ENCODE results near the gene TANC1.

TANC1 gene

GRCh38 chr2:159088906-159089305, 120.5 kb downstream of the TANC1 start:
- TF ChIP-seq TAF1 (IDR thresholded peaks at IDR 0.05; ENCODE audit: borderline replicate concordance, insufficient read depth, low read length) (no peak), POLR2AphosphoS5 (IDR thresholded peaks at IDR 0.05; ENCODE audit: low read depth, low read length) (no peak), SIN3A (IDR thresholded peaks at IDR 0.05; ENCODE audit: borderline replicate concordance, insufficient read depth, low read length) (no peak)
- TF ChIP-seq, protein P1, sequence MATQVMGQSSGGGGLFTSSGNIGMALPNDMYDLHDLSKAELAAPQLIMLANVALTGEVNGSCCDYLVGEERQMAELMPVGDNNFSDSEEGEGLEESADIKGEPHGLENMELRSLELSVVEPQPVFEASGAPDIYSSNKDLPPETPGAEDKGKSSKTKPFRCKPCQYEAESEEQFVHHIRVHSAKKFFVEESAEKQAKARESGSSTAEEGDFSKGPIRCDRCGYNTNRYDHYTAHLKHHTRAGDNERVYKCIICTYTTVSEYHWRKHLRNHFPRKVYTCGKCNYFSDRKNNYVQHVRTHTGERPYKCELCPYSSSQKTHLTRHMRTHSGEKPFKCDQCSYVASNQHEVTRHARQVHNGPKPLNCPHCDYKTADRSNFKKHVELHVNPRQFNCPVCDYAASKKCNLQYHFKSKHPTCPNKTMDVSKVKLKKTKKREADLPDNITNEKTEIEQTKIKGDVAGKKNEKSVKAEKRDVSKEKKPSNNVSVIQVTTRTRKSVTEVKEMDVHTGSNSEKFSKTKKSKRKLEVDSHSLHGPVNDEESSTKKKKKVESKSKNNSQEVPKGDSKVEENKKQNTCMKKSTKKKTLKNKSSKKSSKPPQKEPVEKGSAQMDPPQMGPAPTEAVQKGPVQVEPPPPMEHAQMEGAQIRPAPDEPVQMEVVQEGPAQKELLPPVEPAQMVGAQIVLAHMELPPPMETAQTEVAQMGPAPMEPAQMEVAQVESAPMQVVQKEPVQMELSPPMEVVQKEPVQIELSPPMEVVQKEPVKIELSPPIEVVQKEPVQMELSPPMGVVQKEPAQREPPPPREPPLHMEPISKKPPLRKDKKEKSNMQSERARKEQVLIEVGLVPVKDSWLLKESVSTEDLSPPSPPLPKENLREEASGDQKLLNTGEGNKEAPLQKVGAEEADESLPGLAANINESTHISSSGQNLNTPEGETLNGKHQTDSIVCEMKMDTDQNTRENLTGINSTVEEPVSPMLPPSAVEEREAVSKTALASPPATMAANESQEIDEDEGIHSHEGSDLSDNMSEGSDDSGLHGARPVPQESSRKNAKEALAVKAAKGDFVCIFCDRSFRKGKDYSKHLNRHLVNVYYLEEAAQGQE (IDR thresholded peaks at IDR 0.05; ENCODE audit: insufficient read depth in 1 of 2, low read depth in 2 of 2, low read length in 2 of 2) = no peak

DNA sequence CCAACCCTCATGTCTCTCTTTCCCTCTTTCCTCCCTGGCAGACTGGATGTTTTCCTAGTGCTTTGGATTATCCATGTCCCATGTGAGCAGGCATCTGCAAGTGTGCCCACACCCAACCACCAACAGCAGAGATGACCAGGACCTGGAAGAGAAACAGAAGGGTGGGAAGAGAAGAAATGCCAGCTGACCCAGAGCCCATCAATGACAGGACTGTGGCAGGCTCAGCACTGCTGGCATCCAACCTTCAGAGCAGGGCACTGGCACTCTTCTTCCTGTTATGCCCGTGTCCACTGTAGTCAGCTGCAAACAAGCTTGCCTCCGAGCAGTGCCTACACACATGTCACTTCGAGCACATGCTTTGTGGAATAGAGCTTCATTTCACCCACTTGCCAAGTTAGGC, 121.1 kb downstream of the TANC1 start:
- no peak for TF ChIP-seq POLR2AphosphoS5 (IDR thresholded peaks at IDR 0.05; ENCODE audit: low read depth, low read length)
- TF ChIP-seq, protein P1 (IDR thresholded peaks at IDR 0.05; ENCODE audit: insufficient read depth in 1 of 2, low read depth in 2 of 2, low read length in 2 of 2) = no peak
- no peak for TF ChIP-seq SIN3A (IDR thresholded peaks at IDR 0.05; ENCODE audit: borderline replicate concordance, insufficient read depth, low read length)
- TF ChIP-seq TAF1 (IDR thresholded peaks at IDR 0.05; ENCODE audit: borderline replicate concordance, insufficient read depth, low read length) = no peak
- TF ChIP-seq FOXP2 (optimal IDR thresholded peaks at IDR 0.05; ENCODE audit: borderline replicate concordance, extremely low read depth, extremely low read length, insufficient read depth) = no peak

- no peak for TF ChIP-seq FOXP2 (optimal IDR thresholded peaks at IDR 0.05; ENCODE audit: borderline replicate concordance, extremely low read depth, extremely low read length, insufficient read depth)
- no peak for TF ChIP-seq SIN3A (IDR thresholded peaks at IDR 0.05; ENCODE audit: borderline replicate concordance, insufficient read depth, low read length)
- TF ChIP-seq, protein P1 (IDR thresholded peaks at IDR 0.05; ENCODE audit: insufficient read depth in 1 of 2, low read depth in 2 of 2, low read length in 2 of 2) = no peak
- TF ChIP-seq TAF1 (IDR thresholded peaks at IDR 0.05; ENCODE audit: borderline replicate concordance, insufficient read depth, low read length) = no peak
- no peak for TF ChIP-seq POLR2AphosphoS5 (IDR thresholded peaks at IDR 0.05; ENCODE audit: low read depth, low read length)
Measured at GRCh38 chr2:159090514-159091201, 122.2 kb downstream of the TANC1 start.

- TF ChIP-seq, protein P1 (IDR thresholded peaks at IDR 0.05; ENCODE audit: insufficient read depth in 1 of 2, low read depth in 2 of 2, low read length in 2 of 2) = no peak
- TF ChIP-seq SIN3A (IDR thresholded peaks at IDR 0.05; ENCODE audit: borderline replicate concordance, insufficient read depth, low read length) (no peak), POLR2AphosphoS5 (IDR thresholded peaks at IDR 0.05; ENCODE audit: low read depth, low read length) (no peak), FOXP2 (optimal IDR thresholded peaks at IDR 0.05; ENCODE audit: borderline replicate concordance, extremely low read depth, extremely low read length, insufficient read depth) (no peak), TAF1 (IDR thresholded peaks at IDR 0.05; ENCODE audit: borderline replicate concordance, insufficient read depth, low read length) (no peak)
Measured at GRCh38 chr2:159091381-159091780, 122.9 kb downstream of the TANC1 start.

Data from PFSK-1 (cell line).